ENCODE measurements around the gene KIF4A. TPM values are rescaled to one million over a fixed set of nuclear protein-coding genes. Genes with fewer than 3 reads are reported as not detected.

KIF4A gene
- total and polyA plus RNA-seq, 2 of the 13 experiments (the other 11 are each of a cell fraction or from before 2014, with no cell fraction given): 9.4 to 28.2 TPM

DNA sequence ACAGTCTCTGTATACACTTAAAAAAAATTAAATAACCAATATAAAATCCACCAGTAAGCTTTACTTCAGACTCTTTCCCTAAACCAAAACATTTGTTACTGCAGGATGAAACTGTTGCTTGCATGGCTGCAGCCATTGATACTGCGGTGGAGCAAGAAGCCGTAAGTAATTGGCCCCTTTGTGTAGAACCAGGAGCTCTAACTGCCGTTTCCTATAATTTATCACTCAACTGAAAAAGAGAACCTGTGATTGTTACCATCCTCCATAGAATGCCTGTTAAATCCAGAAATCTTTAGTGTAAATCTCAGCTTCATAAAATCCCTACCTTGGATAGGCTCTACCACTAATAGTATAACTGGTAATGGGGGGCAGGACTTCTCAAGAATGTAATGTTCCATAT lies 62.6 kb downstream of the KIF4A start (continued):
- TF ChIP-seq, protein P1, sequence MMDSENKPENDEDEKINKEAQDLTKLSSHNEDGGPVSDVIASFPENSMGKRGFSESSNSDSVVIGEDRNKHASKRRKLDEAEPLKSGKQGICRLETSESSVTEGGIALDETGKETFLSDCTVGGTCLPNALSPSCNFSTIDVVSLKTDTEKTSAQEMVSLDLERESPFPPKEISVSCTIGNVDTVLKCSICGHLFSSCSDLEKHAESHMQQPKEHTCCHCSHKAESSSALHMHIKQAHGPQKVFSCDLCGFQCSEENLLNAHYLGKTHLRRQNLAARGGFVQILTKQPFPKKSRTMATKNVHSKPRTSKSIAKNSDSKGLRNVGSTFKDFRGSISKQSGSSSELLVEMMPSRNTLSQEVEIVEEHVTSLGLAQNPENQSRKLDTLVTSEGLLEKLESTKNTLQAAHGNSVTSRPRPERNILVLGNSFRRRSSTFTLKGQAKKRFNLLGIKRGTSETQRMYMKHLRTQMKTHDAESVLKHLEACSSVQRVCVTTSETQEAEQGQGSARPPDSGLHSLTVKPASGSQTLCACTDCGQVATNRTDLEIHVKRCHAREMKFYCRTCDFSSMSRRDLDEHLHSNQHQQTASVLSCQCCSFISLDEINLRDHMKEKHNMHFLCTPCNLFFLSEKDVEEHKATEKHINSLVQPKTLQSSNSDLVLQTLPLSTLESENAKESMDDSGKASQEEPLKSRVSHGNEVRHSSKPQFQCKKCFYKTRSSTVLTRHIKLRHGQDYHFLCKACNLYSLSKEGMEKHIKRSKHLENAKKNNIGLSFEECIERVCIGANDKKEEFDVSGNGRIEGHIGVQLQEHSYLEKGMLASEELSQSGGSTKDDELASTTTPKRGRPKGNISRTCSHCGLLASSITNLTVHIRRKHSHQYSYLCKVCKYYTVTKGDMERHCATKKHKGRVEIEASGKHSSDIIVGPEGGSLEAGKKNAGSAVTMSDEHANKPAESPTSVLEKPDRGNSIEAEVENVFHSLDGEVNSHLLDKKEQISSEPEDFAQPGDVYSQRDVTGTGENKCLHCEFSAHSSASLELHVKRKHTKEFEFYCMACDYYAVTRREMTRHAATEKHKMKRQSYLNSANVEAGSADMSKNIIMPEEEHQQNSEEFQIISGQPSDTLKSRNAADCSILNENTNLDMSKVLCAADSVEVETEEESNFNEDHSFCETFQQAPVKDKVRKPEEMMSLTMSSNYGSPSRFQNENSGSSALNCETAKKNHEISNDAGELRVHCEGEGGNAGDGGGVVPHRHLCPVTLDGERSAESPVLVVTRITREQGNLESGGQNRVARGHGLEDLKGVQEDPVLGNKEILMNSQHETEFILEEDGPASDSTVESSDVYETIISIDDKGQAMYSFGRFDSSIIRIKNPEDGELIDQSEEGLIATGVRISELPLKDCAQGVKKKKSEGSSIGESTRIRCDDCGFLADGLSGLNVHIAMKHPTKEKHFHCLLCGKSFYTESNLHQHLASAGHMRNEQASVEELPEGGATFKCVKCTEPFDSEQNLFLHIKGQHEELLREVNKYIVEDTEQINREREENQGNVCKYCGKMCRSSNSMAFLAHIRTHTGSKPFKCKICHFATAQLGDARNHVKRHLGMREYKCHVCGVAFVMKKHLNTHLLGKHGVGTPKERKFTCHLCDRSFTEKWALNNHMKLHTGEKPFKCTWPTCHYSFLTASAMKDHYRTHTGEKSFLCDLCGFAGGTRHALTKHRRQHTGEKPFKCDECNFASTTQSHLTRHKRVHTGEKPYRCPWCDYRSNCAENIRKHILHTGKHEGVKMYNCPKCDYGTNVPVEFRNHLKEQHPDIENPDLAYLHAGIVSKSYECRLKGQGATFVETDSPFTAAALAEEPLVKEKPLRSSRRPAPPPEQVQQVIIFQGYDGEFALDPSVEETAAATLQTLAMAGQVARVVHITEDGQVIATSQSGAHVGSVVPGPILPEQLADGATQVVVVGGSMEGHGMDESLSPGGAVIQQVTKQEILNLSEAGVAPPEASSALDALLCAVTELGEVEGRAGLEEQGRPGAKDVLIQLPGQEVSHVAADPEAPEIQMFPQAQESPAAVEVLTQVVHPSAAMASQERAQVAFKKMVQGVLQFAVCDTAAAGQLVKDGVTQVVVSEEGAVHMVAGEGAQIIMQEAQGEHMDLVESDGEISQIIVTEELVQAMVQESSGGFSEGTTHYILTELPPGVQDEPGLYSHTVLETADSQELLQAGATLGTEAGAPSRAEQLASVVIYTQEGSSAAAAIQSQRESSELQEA (CRISPR knock-in tag; IDR thresholded peaks at IDR 0.05; ENCODE audit: not compliant biosample characterization): no peak
- TF ChIP-seq, protein P2, sequence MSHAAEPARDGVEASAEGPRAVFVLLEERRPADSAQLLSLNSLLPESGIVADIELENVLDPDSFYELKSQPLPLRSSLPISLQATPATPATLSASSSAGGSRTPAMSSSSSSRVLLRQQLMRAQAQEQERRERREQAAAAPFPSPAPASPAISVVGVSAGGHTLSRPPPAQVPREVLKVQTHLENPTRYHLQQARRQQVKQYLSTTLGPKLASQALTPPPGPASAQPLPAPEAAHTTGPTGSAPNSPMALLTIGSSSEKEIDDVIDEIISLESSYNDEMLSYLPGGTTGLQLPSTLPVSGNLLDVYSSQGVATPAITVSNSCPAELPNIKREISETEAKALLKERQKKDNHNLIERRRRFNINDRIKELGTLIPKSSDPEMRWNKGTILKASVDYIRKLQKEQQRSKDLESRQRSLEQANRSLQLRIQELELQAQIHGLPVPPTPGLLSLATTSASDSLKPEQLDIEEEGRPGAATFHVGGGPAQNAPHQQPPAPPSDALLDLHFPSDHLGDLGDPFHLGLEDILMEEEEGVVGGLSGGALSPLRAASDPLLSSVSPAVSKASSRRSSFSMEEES (CRISPR knock-in tag; IDR thresholded peaks at IDR 0.05): no peak
- TF ChIP-seq MXI1 (IDR thresholded peaks at IDR 0.05; ENCODE audit: borderline replicate concordance, low read depth, low read length) (no peak), ZNF563 (CRISPR knock-in tag; IDR thresholded peaks at IDR 0.05) (no peak)

All from HepG2 (cell line).